Left lung (tissue), 10 donors: Measurements from ENCODE around the gene GRWD1. TPM values are rescaled to one million over a fixed set of nuclear protein-coding genes. Genes with fewer than 3 reads are reported as not detected.
"Not testable (repeated sequence)": the region's sequence is repeated elsewhere in the genome, so short reads cannot be mapped to it uniquely, and the experiment has no call there.

Experiments used
- ATAC-seq: fragments of 200-7000 bp; cut with Tn5 transposase; one replicate; pipeline ENCODE4 v1.9.1; 2020; ENCODE audit warnings: moderate library complexity
- DNase-seq, 4 donors: peaks; one replicate each; pipeline ENCODE4 v3.0.0-alpha.2; 2013 to 2020
- H3K27ac ChIP-seq, 2 donors: fragments of 200-600 bp; sonication (generic) in 1 of 2; one replicate each; pipeline versions ENCODE4 v1.5.0 to v1.8.0; 2020 to 2021
- H3K27me3 ChIP-seq, 2 donors: fragments of 200-600 bp; sonication (generic) in 1 of 2; one replicate each; pipeline versions ENCODE4 v1.5.0 to v1.8.0; 2020 to 2021
- H3K36me3 ChIP-seq, 2 donors: fragments of 200-600 bp; sonication (generic) in 1 of 2; one replicate each; pipeline versions ENCODE4 v1.5.0 to v1.8.0; 2020 to 2021
- H3K4me1 ChIP-seq, 2 donors: fragments of 200-600 bp; one replicate each; pipeline ENCODE4 v1.8.0; 2021
- H3K4me3 ChIP-seq, 2 donors: fragments of 200-600 bp; sonication (generic) in 1 of 2; one replicate each; pipeline versions ENCODE4 v1.5.0 to v1.8.0; 2020 to 2021; ENCODE audit warnings: mild to moderate bottlenecking in 1 of 2
- H3K9me3 ChIP-seq, 2 donors: fragments of 200-600 bp; sonication (generic) in 1 of 2; one replicate each; pipeline versions ENCODE4 v1.5.0 to v1.8.0; 2020 to 2021
- intact Hi-C, 2 donors: fragments of 100-400 bp; cut with DNase I; formaldehyde crosslinking; loops; one replicate each; pipeline versions ENCODE4 v1.11.2 to v1.14.2; 2022
- polyA plus RNA-seq, 6 donors: library from polyadenylated mRNA; unstranded; fragments of 120-200 nt; gene quantifications; one replicate each; pipeline ENCODE4 v1.2.1, GENCODE V29; 2013; ENCODE audit not compliant: insufficient read length in 6 of 6
- total RNA-seq, 2 donors: library from RNA; stranded (reverse); fragmentation: NEBNext Ultra II Directional; extraction: Animal tissue kit (Norgen Biotek cat#: 25700); gene quantifications; one replicate each; pipeline ENCODE4 v1.2.1, GENCODE V29; 2021
- TF ChIP-seq, protein P1 (sequence below), 2 donors: fragments of 200-600 bp; sonication (generic) in 1 of 2; IDR thresholded peaks; one replicate each; pipeline versions ENCODE4 v1.5.0 to v1.8.0; 2021; ENCODE audit warnings: antibody characterized with exemption in 2 of 2
- donor health status: DM: no; HTN: yes; CAD: no.
- donor health status: DM: no; HTN: no; CAD: no.

Gene GRWD1
- total and polyA plus RNA-seq, 8 donors, result 18.4 to 33.8 (median 24.4) TPM

DNA sequence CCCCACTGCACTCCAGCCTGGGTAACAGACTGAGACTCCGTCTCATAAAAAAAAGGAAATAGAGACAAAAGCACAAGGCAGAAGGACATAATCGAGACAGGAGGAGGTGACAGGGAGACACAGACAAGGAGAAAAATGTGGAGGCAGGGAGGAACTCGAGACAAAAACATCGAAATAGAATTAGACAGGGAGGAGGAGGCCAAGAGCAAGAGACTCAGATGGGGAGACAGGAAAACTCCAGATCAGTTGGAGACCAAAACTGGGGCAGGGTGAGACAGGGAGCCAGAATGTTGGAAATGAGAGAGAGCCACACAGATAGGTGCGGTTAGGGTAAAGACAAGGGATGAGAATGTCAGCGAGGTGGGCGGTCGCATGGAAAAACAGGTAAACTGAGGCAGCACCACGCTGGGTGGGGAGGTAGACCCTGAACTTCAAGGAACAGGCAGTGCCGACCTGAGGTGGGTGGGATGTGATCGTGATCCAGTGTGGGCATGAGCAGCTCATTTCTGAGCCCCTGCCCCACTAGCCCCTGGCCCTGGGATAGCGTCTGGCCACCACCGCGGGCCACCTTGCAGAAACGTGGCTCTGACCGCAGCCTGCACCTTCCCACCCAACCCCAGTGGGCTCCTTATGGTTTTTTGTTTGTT lies 38.6 kb downstream of the GRWD1 start:
- peaks cover 8 to 23% of the 10 kb centered on the region in 2 donors for H3K4me1 ChIP-seq
- peaks cover 0 to 4% of the 10 kb centered on the region in 2 donors for H3K27me3 ChIP-seq
- H3K27ac ChIP-seq, result no peak overlapping the region
- TF ChIP-seq, protein P1, sequence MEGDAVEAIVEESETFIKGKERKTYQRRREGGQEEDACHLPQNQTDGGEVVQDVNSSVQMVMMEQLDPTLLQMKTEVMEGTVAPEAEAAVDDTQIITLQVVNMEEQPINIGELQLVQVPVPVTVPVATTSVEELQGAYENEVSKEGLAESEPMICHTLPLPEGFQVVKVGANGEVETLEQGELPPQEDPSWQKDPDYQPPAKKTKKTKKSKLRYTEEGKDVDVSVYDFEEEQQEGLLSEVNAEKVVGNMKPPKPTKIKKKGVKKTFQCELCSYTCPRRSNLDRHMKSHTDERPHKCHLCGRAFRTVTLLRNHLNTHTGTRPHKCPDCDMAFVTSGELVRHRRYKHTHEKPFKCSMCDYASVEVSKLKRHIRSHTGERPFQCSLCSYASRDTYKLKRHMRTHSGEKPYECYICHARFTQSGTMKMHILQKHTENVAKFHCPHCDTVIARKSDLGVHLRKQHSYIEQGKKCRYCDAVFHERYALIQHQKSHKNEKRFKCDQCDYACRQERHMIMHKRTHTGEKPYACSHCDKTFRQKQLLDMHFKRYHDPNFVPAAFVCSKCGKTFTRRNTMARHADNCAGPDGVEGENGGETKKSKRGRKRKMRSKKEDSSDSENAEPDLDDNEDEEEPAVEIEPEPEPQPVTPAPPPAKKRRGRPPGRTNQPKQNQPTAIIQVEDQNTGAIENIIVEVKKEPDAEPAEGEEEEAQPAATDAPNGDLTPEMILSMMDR (IDR thresholded peaks at IDR 0.05), result no peak
- intact Hi-C loops, result no loop called here
- peaks cover 0 to under 1% of the 10 kb centered on the region in 2 donors for H3K36me3 ChIP-seq
- ATAC-seq (no peak), DNase-seq (no peak)
- no peak overlapping the region for H3K4me3 ChIP-seq
- no peaks in the 10 kb centered on the region for H3K9me3 ChIP-seq

GRCh38 chr19:48484931-48485612 lies 39.3 kb downstream of the GRWD1 start:
- TF ChIP-seq, protein P1 (IDR thresholded peaks at IDR 0.05), result no peak
- Histone ChIP-seq H3K9me3 (no peaks in the 10 kb centered on the region), H3K27ac (no peak overlapping the region), H3K4me3 (no peak overlapping the region), H3K4me1 (peaks cover 6 to 26% of the 10 kb centered on the region in 2 donors), H3K36me3 (no peaks in the 10 kb centered on the region), H3K27me3 (peaks cover 0 to 8% of the 10 kb centered on the region in 2 donors)
- ATAC-seq, result no peak
- DNase-seq, result no peak
- intact Hi-C loops, result no loop called here

- intact Hi-C loops, H3K9me3 ChIP-seq, H3K4me3 ChIP-seq, H3K27ac ChIP-seq, ATAC-seq, DNase-seq, H3K36me3 ChIP-seq: not testable (repeated sequence)
- Histone ChIP-seq H3K4me1 (peaks cover 0 to 24% of the 10 kb centered on the region in 2 donors), H3K27me3 (peaks cover 0 to 20% of the 10 kb centered on the region in 2 donors)
Measured at GRCh38 chr19:48486706-48487105, 40.9 kb downstream of the GRWD1 start.

DNA sequence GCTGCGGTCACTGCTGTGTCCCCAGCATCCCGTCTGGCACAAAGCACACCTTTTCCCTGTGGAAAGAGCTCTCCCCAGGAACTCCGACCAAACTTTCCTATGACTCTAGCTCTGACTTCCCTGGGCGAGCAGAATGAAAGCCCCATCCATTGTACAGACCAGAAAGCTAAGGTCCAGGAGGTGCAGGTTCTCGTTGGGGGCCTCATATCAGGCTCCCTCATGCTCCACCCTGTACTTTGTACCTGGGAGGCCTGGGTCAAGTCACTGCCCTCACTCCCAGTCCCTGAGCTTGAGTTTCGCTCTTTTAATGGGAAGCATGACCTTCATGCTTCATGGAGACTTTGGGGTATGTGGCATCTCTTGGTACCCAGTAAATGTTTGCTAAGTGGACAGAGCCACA lies 41.8 kb downstream of the GRWD1 start:
- Histone ChIP-seq H3K4me1 (peaks cover 0 to 16% of the 10 kb centered on the region in 2 donors), H3K4me3 (no peak overlapping the region), H3K27ac (peak overlapping the region in 1 of 2 donors; percentile 1), H3K27me3 (peaks cover 0 to 28% of the 10 kb centered on the region in 2 donors), H3K9me3 (no peaks in the 10 kb centered on the region), H3K36me3 (no peaks in the 10 kb centered on the region)
- intact Hi-C loops, result no loop called here
- TF ChIP-seq, protein P1 (IDR thresholded peaks at IDR 0.05), result no peak
- ATAC-seq, result no peak
- no peak for DNase-seq

- Histone ChIP-seq H3K9me3 (no peaks in the 10 kb centered on the region), H3K4me3 (no peak overlapping the region), H3K27ac (peak overlapping the region in 1 of 2 donors; percentile 1), H3K36me3 (no peaks in the 10 kb centered on the region), H3K27me3 (peaks cover 0 to 32% of the 10 kb centered on the region in 2 donors), H3K4me1 (peaks cover 0 to 16% of the 10 kb centered on the region in 2 donors)
- intact Hi-C loops, result no loop called here
- ATAC-seq, result peak; percentile 41
- TF ChIP-seq, protein P1 (IDR thresholded peaks at IDR 0.05), result no peak
- peak in 2 of 4 donors; percentile 79 to 87 for DNase-seq
Measured at GRCh38 chr19:48487948-48488347, 42.2 kb downstream of the GRWD1 start.

GRCh38 chr19:48488478-48488877 lies 42.7 kb downstream of the GRWD1 start:
- ATAC-seq, H3K9me3 ChIP-seq, H3K4me3 ChIP-seq, H3K36me3 ChIP-seq, DNase-seq, intact Hi-C loops, H3K27ac ChIP-seq: not testable (repeated sequence)
- Histone ChIP-seq H3K27me3 (peaks cover 0 to 34% of the 10 kb centered on the region in 2 donors), H3K4me1 (peaks cover 0 to 16% of the 10 kb centered on the region in 2 donors)
